SU-DHL-6 (cell line): ENCODE data around the gene FRK.

Source experiments
- CTCF ChIP-seq: fragments of 200-600 bp; sonication (generic); IDR thresholded peaks from one replicate; pipeline ENCODE4 v1.5.1; 2017; ENCODE audit warnings: antibody characterized with exemption, mild to moderate bottlenecking, low read length, moderate library complexity; ENCODE audit not compliant: insufficient read depth, poor library complexity, severe bottlenecking
- EZH2phosphoT487 ChIP-seq: fragments of 200-600 bp; sonication (generic), shearing (Covaris generic); conservative IDR thresholded peaks from 2 replicates; pipeline ENCODE4 v1.6.1; 2018; ENCODE audit warnings: mild to moderate bottlenecking, antibody characterized with exemption, low read length, moderate library complexity, mixed read lengths

GRCh38 chr6:116019428-116019827 is 41.3 kb downstream of the FRK start:
- no peak for TF ChIP-seq CTCF
- no peak for TF ChIP-seq EZH2phosphoT487
